Stimulated activated CD4-positive, alpha-beta T cell treated with anti-CD3 and anti-CD28 coated beads, Interleukin-15, amount 100 ng/mL, for 48 hours (primary cell): ENCODE data around the gene THSD7A.

Experiments used
- DNase-seq, 2 donors: peaks; one replicate each; pipeline ENCODE4 v3.0.0-alpha.2; 2020; ENCODE audit warnings: low read depth in 2 of 2

THSD7A gene

DNA sequence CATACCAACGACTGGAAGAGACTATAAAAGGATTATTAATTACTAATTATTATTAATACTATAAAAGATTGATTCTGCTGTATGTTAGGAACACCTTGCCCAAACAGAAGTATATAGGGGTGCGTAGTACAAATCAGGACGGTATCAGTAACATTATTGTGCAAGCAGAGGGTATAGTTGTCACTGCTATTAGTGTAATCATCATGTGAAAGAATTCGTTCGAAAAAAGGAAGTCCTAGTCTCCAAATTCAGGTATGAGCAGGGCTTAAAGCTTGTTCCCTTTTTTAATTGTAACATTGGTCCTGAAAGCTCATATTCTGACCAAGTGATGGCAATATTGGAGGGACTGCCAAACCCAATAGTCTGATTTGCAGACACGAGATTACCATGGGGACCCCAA, 81.8 kb downstream of the THSD7A start:
- DNase-seq: no peak

DNA sequence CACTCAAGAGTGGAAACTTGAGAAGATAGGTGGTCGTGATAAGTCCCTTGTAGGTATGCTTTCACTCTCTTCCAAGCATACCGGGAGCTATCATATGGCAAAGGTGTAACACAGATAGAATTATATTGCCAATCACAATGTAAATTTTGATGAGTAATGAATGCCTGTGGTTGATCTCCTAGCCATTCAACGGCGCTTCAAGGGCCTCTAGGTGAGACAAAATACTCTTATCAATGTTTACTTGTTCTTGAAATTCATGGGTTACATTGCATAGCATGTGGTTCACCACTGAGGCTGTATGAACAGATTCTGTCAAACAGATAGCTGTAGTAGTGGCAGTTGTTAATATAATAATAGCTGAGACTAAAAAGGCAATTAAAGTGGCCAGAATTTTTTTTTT, 82.4 kb downstream of the THSD7A start:
- no peak for DNase-seq

GRCh38 chr7:11748884-11749283, 83.1 kb downstream of the THSD7A start:
- DNase-seq: no peak

DNA sequence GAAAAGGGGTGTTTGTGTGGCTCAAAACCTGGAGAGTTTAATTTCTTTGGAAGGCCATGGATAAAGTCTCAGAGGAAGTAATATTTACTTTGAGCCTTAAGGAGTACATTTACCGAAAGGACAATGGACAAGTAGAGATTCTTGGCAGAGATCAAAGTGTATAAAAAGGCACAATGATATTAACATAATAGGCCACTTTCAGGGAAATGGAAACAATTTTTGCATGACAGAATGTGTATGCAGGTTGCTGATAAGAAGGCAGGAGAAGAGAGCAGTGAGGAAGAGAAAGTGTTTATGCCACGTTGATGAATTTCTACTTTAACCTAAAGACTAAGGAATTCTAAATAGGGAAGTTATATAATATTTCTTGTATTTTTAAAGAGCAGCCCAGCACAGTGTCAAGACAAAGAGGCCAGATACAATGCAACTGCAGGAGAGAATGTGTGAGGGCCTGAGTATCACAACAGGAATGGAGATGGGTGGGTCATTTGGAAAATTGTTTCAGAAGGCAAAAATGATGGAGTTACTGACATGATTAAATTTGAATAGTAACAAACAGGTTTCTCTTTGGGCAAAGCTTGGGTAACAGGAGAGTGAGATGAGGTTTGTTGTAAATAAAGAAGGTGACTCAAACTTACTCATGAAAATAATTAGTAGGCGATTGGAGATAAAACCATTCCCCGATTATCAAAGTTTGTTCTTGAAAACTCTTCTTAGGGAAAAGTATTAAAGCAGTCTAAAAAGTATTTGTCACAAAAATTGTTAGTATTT, 84.1 kb downstream of the THSD7A start:
- no peak for DNase-seq

GRCh38 chr7:11746591-11746990, 85.4 kb downstream of the THSD7A start:
- DNase-seq: no peak

DNA sequence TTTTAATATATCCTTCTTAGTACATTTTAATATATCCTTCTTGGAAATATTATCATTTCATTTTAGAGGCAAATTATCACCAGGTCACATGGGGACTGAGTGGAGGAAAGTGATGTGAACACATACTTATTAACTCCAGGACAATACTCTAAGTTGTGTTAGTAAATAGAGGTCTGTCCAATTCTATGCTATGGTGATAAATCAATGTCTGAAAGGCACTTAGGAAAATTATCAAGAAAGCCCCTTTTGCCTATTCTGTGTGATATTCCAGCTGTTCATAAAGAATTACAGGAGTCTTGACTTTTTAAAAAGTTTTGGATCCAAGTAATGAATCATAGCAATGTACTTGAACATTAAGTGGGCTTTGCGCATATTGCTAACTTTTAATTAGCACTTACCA, 88.5 kb downstream of the THSD7A start:
- DNase-seq: no peak

DNA sequence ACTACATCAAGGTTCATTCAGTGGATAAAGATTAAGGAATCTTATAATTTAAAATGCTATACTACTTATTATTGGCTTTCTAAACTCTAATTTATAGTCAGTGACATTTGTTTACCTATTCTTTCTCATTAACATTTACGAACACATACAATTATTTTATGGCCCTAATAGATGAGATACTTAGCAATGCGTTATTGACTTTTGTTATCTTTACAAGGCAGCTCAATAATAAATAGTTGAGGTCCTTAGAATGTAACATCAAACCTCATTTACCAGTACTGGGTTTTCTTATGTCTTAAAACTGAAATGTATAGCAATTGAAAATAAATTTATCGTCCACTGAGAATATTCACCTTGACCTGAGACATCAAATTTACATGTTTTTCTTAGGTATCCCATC, 89.0 kb downstream of the THSD7A start:
- no peak for DNase-seq

- no peak for DNase-seq
These were observed 89.5 kb downstream of the THSD7A start for GRCh38 chr7:11742496-11742895.

GRCh38 chr7:11737723-11738122, 94.3 kb downstream of the THSD7A start:
- DNase-seq: no peak

GRCh38 chr7:11732207-11732606, 99.8 kb downstream of the THSD7A start:
- no peak for DNase-seq

- no peak for DNase-seq
These were observed 101.3 kb downstream of the THSD7A start for GRCh38 chr7:11730725-11731124.

- no peak for DNase-seq
These were observed 104.1 kb downstream of the THSD7A start for GRCh38 chr7:11727864-11728263.

- DNase-seq: no peak
These were observed 105.2 kb downstream of the THSD7A start for GRCh38 chr7:11726794-11727155.

DNA sequence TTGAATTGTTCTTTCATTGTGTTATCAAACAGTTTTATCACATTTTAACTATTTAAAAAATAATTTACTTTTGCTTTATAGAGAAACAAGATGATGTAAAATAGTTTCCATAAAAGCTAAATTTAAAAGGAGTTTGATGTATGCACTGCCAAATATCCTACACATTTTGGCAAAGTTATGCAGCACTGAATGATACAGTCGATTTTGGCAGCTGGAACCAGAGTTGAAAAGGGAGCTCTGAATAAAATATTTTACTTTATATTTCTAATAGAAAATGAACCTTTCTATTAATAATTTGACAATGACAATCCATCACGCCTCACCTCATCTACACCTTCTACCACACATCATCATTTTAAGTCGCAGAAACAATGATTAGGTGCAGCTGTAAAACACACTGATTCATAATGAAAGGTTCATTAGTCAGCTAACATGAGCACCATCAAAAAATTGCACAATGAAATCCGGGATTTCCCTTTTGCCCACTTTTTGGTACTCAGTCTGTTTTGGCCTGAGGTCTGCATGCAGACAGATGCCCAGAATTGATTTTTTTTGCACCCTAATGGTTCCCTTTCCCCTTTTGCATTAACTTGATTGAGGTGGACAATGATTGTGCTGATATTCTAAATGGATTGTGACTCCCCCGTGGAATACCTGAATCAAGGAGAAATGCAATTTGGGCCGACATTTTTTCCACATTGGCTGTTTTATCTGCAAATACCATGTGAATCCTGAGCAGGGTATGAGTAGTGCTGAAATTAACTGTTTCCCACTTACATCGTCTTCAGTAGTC, 105.8 kb downstream of the THSD7A start:
- DNase-seq: no peak

DNA sequence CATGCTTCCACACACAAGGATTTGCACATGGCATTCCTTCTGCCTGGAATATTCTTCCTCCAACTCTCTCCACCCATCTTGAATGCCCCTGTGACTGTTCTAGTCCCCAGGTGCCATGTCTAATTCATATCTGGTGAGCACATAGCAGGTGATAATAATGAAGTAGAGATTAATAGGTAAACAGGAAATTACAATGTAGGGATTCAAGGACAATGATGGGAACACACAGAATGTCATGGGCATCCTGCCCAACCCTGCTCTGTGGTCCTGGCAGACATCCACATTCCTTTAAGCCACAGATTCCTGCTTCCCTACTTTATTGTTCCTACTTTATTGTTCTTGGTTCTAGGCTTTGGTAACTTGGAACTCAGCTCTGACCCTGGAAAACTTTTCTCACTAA, 115.8 kb downstream of the THSD7A start:
- no peak for DNase-seq

- no peak for DNase-seq
These were observed 117.3 kb downstream of the THSD7A start for GRCh38 chr7:11714676-11715075.

DNA sequence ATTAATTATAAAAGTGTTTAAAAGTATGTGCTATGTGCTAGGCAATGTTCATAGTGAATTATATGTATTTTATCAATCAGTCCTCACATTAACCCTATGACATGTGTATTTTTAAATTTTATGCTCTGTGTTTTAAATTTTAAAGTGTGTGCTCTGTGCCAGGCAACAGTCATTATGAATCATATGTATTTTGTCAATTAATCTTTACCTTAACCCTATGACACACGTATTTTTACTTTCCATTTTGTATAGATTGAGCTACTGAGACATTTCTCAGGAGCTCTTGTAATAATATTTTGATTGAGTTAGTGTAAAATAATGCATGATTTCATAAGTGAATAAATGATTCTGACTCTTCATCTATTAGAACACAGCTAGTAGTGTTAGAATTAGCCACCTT, 117.8 kb downstream of the THSD7A start:
- no peak for DNase-seq

- no peak for DNase-seq
These were observed 118.6 kb downstream of the THSD7A start for GRCh38 chr7:11713352-11713751.

GRCh38 chr7:11710377-11710776, 121.6 kb downstream of the THSD7A start:
- no peak for DNase-seq

DNA sequence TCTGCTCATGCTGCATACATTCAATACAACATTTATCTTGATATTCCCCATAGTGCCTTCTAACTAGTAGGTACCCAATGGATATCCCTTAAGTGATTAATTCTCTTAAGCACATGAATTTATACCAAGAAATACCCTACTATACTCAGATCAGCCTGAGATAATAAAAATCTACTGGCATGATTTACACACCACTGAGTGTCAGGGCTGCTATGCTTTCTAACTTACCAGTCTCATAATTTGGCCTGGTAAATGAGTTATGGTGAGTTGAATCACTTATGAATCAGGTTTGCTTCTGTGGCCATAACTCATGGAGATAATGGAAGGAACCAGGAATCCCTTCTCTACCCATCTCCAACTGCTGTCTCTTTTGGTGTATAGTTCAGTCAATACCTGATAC, 122.8 kb downstream of the THSD7A start:
- no peak for DNase-seq

DNA sequence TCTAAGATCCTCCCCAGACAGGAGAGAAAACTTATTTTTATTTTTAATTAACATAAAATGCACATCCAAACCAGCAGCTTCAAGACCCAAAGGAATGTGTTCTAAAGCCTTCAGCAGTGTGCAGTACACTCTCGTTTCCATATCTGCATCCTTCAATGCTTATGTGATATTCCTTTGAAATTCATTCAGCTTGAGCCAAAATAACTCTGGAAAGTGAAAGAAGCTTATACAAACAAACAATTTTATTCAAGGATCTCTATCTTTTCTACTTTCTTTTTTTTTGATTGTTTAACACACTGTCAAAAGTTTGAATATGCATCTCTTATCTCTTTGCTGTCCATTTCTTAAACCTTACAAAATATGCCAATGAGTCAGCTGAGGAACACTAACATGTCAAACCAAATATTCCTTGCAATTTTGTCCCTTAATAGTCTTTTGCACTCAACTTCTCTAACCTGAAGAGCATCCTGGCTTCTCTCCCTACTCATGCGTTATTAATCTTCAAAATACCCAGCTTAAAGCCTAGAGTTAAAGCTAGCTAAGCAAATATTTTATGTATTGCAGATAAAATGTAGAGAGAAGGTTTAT, 124.3 kb downstream of the THSD7A start:
- DNase-seq: no peak

DNA sequence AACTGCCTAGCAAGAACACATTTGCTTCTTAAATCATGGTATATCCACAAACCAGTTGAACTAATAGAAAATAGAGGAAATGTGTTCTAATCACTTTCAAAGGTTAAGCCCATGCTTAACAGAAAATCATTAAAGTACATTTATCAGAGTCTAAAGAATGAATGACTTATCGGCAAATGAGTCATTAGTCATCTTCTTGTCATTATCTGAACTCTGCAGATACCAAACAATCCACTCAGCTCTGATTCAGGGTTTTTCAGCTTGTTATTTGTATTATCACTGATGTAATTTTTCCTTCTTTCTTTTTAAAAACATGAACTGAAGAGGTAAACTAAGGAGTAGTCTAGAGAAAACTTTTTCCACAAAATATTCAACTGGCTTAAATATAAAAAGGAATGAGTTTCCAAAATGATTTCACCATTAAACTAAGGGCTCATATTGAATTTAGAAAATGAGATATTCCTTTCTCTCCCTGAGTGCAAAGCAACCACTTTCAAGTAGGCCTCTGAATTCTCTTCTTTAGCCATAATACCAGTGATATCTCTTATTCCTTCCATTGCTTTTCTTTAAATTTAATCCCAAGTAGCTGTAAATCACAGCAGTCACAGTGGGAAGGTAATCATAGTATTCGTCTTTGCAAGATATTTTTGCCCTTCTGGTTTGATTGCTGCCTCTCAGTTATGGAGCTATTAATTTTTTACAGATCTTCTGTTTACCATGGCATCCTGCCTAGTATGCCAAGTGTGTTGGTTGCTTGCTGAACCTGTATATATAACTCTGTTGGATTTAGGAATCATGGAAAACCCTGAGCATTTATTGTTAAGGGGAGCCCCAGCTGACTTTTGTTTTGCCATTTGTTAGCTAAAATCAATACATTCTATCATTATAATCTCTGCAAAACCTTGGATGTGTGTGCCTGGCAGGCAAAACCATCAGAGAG, 125.1 kb downstream of the THSD7A start:
- no peak for DNase-seq
